ENCODE data around the gene INPP5B. TPM values are rescaled to one million over a fixed set of nuclear protein-coding genes. Genes with fewer than 3 reads are reported as not detected.

INPP5B gene
- total RNA-seq, result 29.7 and 33.0 TPM in 2 replicates

GRCh38 chr1:37946703-37947360 is at the start of gene INPP5B:
Gene INPP5B (minus strand): TSS chr1:37947053. CDS start chr1:37946308, 745 bp downstream.

DNA sequence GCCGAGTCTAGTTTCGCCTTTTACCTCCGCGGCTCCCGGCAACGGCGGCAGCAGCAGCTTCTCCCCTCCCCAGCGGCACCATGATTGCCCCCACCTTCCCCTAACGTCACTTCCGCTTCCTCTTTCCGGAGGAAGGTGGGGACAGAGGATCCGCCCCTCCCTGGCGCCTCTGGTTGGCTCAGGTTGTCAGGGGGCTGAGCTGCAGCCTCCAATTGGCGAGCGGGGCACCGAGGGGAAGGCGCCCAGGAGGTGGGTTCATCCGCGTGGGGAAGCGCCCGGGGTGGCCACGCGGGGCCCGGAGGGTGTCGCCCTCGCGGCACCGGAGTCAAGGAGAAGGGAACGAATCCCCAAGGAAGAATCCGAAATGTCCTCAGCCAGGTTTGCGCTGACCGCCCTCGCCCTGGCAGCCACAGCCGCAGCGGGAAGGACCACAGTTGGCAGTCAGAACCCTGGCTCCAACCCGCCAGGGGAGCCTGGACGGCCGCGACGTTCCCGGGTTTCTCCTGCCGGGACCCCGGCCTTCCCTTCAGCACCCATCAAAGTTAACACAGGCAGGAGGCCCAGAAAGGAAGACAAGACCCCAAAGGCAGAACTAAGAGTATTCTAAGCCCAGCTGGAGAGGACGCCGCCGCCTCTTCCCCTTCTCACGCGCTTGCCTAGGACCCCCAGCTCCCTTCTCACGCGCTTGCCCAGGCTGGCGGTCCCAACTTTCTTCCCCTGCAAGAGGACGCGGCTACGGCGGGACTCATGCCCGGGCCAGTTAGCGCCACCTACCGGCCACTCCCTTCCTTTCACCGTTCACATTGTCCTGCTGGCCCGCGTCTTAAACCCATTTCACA is 87.1 kb downstream of the INPP5B start, which contains the start of gene MTF1:
TSS of gene MTF1 (minus strand) at position 86 of the 839 bp plus-strand sequence. CDS start 1,934 bp downstream, outside the sequence.

Other genes starting within 250 kb of the INPP5B start
- gene EPHA10, start 181.9 kb downstream of the INPP5B start, total RNA-seq, result under 0.01 TPM in 1 of 2 replicates, not detected in the other
- gene MANEAL, start 153.2 kb downstream of the INPP5B start, total RNA-seq, result 0.44 and 0.50 TPM in 2 replicates
- 18.2 and 205 TPM in 2 replicates for gene C1orf122, start 139.3 kb downstream of the INPP5B start, total RNA-seq
- gene YRDC, start 138.8 kb downstream of the INPP5B start, total RNA-seq, result 19.6 and 22.8 TPM in 2 replicates
- 3.0 and 3.2 TPM in 2 replicates for gene MTF1, start 87.5 kb downstream of the INPP5B start, total RNA-seq
- gene SF3A3, start 43.0 kb upstream of the INPP5B start, total RNA-seq, result 106 and 177 TPM in 2 replicates
- 11.7 and 15.2 TPM in 2 replicates for gene FHL3, start 58.5 kb upstream of the INPP5B start, total RNA-seq
- 41.1 and 56.1 TPM in 2 replicates for gene UTP11, start 65.7 kb upstream of the INPP5B start, total RNA-seq
- gene POU3F1, start 99.7 kb upstream of the INPP5B start, total RNA-seq, result not detected in 2 replicates